Kidney epithelial cell (primary cell): Measurements from ENCODE around the gene CLK4. TPM values are rescaled to one million over a fixed set of nuclear protein-coding genes. Genes with fewer than 3 reads are reported as not detected.

Experiments used
- DNase-seq: peaks from one replicate; pipeline ENCODE4 v3.0.0-alpha.2; 2010; ENCODE audit warnings: low read depth
- H3K27me3 ChIP-seq: 2 replicates; pipeline ENCODE4 v1.6.0; 2011; ENCODE audit warnings: low read length; ENCODE audit not compliant: control insufficient read depth, insufficient read depth
- H3K36me3 ChIP-seq: 2 replicates; pipeline ENCODE4 v1.5.1; 2011; ENCODE audit warnings: low read length; ENCODE audit not compliant: control insufficient read depth, insufficient read depth
- H3K4me3 ChIP-seq: 2 replicates; pipeline ENCODE4 v1.5.1; 2011; ENCODE audit warnings: low read depth, mild to moderate bottlenecking, control low read depth, low read length
- total RNA-seq: library from RNA; depleted of rRNA; stranded (reverse); fragments of >200 nt; gene quantifications from 2 replicates; pipeline ENCODE4 v1.2.3, GENCODE V29; 2015
- TF ChIP-seq, protein P1 (sequence below): IDR thresholded peaks from 2 replicates; pipeline ENCODE4 v1.5.1; 2011; ENCODE audit warnings: mild to moderate bottlenecking, moderate library complexity, low read length, control low read depth, inconsistent platforms; ENCODE audit not compliant: insufficient read depth, poor library complexity, severe bottlenecking

Gene CLK4
- total RNA-seq, 1 donor from 2014 or later: 7.1 TPM

DNA sequence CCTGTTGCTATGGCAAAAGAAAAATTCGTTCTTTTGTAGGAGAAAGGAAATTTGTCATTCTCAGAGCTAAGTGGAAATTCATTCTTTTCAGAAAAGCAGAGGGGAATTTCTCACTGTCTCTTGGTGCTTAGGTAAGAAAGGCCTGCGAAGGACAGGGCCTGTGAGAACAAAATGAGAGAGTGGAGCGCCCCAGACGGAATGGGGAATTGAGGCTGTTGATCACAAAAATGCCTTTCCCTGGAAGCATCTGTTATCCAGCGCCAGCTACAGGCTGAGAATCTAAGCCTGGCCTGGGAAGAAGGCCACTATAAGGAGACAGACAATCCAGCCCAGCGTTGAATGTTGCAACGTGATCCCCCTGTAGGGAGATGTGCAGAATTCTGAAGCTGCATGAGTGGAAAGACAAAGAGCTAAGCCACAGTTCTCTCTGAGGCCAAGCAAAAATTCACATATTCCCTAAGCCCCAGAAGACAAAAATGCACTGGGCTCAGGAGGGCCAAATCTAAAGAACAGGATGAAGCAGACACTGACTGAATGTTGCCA, 44.8 kb upstream of the CLK4 start:
- TF ChIP-seq, protein P1, sequence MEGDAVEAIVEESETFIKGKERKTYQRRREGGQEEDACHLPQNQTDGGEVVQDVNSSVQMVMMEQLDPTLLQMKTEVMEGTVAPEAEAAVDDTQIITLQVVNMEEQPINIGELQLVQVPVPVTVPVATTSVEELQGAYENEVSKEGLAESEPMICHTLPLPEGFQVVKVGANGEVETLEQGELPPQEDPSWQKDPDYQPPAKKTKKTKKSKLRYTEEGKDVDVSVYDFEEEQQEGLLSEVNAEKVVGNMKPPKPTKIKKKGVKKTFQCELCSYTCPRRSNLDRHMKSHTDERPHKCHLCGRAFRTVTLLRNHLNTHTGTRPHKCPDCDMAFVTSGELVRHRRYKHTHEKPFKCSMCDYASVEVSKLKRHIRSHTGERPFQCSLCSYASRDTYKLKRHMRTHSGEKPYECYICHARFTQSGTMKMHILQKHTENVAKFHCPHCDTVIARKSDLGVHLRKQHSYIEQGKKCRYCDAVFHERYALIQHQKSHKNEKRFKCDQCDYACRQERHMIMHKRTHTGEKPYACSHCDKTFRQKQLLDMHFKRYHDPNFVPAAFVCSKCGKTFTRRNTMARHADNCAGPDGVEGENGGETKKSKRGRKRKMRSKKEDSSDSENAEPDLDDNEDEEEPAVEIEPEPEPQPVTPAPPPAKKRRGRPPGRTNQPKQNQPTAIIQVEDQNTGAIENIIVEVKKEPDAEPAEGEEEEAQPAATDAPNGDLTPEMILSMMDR: no peak
- H3K27me3 ChIP-seq: no peaks in the 10 kb centered on the region

DNA sequence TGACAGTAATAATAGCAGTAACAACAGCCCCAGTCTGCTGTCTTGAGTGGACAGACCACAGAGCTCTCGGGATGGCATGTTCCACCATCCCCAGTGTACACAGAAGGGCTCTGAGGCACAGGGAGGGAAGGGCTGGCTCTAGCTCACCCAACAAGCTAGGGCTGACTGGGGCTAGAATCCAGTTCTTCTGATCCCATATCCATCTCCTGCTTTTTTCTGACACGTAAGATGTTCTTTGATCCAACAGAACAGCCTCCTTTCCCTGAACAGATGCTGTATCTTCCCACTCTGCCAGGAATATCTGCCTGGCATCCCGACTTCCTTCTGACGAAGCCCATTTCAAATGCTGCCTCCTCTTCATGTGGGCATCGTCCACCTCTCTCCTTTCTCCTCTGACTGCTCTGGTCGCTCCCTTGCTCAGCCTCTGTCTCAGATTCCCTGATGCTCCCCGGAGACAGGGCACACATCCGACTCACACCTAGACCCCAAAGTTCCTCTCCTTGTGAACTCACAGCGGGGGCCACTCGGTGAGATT, 43.6 kb upstream of the CLK4 start:
- Histone ChIP-seq H3K4me3 (no peak overlapping the region), H3K27me3 (no peaks in the 10 kb centered on the region), H3K36me3 (no peaks in the 10 kb centered on the region)
- TF ChIP-seq, protein P1: no peak
- no peak for DNase-seq

More for the DNA sequence above, 44.8 kb upstream of the CLK4 start:
- Histone ChIP-seq H3K36me3 (no peaks in the 10 kb centered on the region), H3K4me3 (no peak overlapping the region)
- no peak for DNase-seq

DNA sequence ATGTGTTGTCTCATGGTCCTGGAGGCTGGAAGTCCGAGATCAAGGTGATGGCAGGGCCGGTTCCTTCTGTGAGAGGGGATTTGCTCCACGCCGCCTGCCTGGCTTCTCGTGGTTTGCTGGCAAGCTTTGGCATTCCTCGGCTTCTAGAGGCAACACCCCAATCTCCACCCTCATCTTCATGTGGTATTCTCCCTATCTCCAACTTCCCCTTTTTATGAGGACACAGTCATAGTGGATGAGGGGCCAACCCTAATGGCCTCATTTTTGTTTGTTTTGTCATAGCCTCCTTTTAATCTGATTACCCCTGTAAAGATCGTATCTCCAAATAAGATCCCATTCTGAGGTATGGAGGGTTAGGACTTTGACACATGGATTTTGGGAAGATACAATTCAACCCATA, 41.7 kb upstream of the CLK4 start:
- DNase-seq: no peak
- no peaks in the 10 kb centered on the region for H3K36me3 ChIP-seq
- TF ChIP-seq, protein P1: no peak
- H3K27me3 ChIP-seq: no peaks in the 10 kb centered on the region
- H3K4me3 ChIP-seq: no peak overlapping the region

DNA sequence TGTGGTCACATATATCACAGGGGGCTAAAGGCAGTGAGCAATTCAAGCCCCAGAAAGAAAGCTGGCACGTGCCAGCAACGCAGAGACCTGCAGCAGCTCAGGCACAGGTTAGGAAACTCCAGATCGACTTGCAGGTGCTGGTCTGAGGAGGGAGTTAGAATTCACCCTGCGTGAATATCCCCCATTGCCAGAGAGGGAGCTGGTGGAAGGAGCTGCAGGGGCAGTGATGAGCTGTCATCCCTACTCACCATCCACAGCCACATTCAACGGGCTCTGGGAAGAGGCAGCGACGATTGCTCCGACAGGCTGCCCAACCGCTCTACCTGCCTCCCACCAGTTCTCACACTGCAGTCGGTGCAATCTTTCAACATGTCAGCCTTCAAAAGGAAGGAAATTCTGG, 40.8 kb upstream of the CLK4 start:
- TF ChIP-seq, protein P1: no peak
- H3K27me3 ChIP-seq: no peaks in the 10 kb centered on the region
- DNase-seq: no peak
- no peaks in the 10 kb centered on the region for H3K36me3 ChIP-seq
- H3K4me3 ChIP-seq: no peak overlapping the region

DNA sequence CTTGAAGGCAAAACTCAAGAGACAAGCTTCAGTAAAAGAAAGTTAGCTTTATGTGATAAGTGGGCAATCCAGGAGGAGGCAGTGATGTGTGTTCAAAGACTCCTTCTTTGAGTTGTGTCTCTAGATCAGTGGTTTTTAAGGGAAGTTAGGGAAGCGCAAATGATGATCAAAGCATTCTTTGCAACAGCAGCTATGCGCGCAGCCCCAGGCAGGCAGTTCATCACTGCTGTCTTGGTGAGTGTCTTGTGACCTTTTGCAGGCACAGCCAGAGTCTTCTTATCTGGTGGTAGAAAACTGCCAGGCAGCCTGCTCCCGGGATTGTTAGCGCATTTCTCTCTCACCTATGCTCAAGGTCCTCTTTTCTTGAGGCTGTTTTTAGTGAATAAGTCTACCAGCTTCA, 40.3 kb upstream of the CLK4 start:
- DNase-seq: no peak
- Histone ChIP-seq H3K4me3 (no peak overlapping the region), H3K36me3 (no peaks in the 10 kb centered on the region), H3K27me3 (no peaks in the 10 kb centered on the region)
- TF ChIP-seq, protein P1: no peak

DNA sequence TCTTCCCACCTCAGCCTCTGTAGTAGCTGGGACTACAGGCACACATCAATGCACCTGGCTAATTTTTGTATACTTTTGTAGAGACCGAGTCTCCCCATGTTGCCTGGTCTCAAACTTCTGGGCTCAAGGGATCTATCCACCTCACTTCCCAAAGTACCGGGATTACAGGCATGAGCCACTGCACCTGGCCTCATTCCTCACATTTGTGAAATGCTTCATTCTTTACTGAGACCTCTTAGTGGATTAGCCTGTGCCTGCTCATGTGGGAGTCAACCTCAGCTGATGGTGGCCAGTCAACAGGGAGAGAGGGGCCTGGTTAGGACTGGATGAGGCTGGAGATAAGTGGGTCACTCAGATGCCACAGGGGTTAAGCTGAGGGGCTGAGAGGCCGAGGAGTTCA, 37.3 kb upstream of the CLK4 start:
- Histone ChIP-seq H3K27me3 (no peaks in the 10 kb centered on the region), H3K4me3 (no peak overlapping the region), H3K36me3 (no peaks in the 10 kb centered on the region)
- TF ChIP-seq, protein P1: no peak
- no peak for DNase-seq
